AML-193 (cell line): ENCODE measurements around the gene WDR12.
"Not testable (repeated sequence)": the region's sequence is repeated elsewhere in the genome, so short reads cannot be mapped to it uniquely, and the experiment has no call there.

Source experiments
- DNase-seq, 2 experiments: peaks; one replicate each; lab custom pipeline; 2025; lab: John Stamatoyannopoulos, UW

Gene WDR12

GRCh38 chr2:202911512-202912341, at the start of gene WDR12, which contains the start of gene CARF:
TSS of gene WDR12 (minus strand) at chr2:202911673. CDS start at chr2:202911476, 197 bp downstream.
TSS of gene CARF (plus strand) at chr2:202912275. CDS start at chr2:202941903, 29,628 bp downstream.
- DNase-seq: peak; percentile 84 to 88

DNA sequence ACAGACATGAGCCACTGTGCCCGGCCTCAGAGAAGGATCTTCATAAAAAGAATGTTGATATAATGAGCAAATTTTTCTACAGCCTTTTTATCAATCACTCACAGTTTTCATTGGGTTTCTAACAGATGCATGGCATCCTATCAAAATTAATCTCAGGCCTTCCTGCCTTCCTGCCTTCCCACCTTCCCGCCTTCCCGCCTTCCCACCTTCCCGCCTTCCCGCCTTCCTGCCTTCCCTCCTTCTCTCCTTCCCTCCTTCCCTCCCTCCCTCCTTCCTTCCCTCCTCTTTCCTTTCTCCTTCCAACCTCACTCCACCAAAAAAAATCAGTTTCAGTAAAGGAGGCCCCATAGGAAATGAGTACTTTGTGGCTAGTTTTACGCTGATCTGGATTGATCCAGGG, 49.1 kb upstream of the WDR12 start:
- DNase-seq: no peak

- DNase-seq: peak; percentile 89 to 92
Observed at GRCh38 chr2:202950592-202950991, 39.1 kb upstream of the WDR12 start.

DNA sequence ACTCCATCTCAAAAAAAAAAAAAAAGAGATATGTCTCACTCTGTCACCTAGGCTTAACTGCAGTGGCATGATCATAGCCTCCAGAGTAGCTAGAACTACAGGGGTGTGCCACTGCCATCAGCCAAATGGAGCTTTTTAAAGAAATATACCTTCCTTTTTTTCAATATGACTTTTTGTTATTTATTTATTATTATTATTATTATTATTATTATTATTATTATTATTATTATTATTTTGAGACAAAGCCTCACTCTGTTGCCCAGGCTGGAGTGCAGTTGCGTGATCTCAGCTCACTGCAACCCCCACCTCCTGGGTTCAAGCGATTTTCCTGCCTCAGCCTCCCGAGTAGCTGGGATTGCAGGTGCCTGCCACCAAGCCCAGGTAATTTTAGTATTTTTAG, 37.9 kb upstream of the WDR12 start:
- not testable (repeated sequence) for DNase-seq

GRCh38 chr2:202945497-202945896, 34.0 kb upstream of the WDR12 start:
- no peak for DNase-seq

- DNase-seq: no peak
Observed at GRCh38 chr2:202944816-202945215, 33.3 kb upstream of the WDR12 start.

- DNase-seq: no peak
Observed at GRCh38 chr2:202944408-202944807, 32.9 kb upstream of the WDR12 start.

DNA sequence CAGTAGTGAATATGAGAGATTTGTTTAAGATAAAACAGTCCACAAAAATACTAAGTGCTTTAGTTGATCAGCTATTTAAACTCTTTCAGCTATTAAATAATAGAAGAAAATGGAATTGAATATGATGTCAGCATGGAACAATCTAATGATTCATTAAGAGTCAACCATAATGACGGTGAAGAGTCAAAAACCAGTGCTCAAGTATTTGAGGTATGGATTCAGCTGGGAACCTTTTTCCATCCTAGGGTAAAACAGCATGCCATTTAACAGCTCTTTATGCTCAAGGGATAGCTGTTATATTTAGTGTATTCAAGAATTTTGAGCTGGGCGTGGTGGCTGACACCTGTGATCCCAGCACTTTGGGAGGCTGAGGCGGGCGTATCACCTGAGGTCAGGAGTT, 30.3 kb upstream of the WDR12 start:
- DNase-seq: no peak

- no peak for DNase-seq
Observed at GRCh38 chr2:202938960-202939359, 27.5 kb upstream of the WDR12 start.

GRCh38 chr2:202934456-202934855, 23.0 kb upstream of the WDR12 start:
- no peak for DNase-seq

GRCh38 chr2:202933958-202934357, 22.5 kb upstream of the WDR12 start:
- no peak for DNase-seq

DNA sequence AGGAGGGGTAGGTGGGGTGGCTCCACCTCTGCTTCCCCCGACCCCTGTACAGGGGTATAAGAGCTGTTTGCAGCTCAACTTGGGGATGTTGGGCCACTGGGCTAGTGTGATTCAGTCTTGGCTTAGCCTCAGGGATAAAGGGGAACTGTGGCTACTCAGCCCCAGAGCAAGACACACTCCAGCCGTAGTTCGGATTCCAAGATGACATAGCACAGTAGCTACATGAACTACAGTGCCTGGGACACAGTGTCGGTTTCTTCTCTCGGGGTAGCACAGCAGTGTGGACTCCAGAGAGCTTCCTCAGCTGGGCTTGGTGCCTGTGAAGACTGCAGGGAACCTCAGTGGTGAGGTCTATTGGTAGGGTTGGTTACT, 21.7 kb upstream of the WDR12 start:
- no peak for DNase-seq

DNA sequence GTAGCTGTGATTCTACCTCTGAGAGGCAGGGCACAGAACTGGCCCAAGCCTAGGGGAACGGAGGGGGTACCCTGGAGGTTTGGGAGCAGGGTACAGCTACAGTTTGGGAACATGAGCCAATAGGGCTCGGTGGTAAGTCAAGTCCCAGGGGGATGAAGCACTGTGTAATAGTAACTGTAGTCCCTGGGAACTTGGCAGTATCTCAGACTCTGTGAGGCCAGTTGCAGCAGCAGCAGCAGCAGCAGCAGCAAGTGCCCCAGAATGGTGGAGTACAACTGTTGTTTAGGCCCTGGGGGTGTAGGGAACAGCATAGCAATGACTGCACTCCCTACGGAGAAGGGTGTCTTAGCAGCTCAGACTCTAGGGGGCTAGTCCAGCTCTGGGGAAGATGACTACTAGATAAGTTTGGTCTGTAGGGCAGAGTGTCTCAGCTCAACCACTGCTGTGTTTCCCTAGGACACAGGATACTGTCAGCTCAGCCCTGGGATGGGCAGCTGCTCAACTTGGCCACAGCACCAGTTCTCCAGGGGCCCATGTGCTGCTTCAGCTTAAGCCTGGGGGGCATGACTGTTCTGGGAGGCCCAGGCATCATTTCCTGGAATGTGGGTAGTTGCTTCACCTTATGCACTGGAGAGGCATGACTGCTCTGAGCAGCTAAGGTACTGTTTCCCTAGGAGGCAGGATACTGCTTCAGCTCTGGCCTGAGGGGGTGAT, 21.1 kb upstream of the WDR12 start:
- DNase-seq: no peak

- no peak for DNase-seq
Observed at GRCh38 chr2:202918860-202919259, 7.4 kb upstream of the WDR12 start.

GRCh38 chr2:202912342-202913201, 1.1 kb upstream of the WDR12 start:
- not testable (repeated sequence) for DNase-seq

DNA sequence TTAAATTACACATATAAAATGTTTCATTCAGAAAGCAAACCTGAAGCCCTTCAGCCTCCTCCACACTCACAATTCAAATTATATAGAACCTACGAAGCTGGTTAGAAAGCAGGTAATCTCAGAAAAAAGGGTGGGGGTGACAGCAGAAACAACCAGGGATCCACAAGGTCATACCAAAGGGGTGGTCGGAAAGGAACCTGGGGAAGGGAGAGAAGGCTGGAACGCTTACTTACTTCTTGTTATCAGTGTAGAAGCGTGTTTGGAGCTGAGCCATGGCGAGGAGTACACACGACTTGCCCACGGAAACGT, 316 bp downstream of the WDR12 start:
- DNase-seq: no peak

DNA sequence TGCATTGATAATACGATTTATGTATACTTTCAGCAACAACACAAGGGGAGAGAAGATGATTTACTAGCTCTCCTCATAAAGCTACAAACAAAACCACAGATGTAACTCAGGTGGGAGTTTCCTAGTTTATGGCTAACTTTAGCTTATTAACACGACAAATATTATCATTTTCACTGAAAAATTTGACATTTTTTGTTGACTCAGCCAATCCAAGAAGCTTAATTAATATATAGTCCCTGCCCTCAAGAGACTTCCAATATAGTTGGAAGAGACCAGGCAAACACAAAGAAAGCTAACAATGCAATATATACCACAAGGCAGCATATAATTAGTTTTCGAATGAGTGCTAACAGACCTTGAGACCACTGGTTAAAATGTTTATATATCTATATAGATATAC, 775 bp downstream of the WDR12 start:
- no peak for DNase-seq

DNA sequence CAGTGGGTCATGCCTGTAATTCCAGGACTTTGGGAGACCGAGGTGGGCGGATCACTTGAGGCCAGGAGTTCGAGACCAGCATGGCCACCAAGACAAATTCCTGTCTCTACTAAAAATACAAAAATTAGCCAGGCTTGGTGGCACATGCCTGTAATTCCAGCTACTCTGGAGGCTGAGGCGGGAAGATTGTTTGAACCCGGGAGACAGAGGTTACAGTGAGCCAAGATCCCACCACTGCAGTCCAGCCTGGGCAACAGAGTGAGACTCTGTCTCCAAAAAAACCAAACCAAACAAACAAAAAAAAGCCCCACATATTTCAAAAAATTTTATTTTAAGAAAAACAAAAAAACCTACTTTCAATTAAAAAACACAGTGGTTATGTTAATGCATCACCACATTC, 1.2 kb downstream of the WDR12 start:
- DNase-seq: not testable (repeated sequence)

DNA sequence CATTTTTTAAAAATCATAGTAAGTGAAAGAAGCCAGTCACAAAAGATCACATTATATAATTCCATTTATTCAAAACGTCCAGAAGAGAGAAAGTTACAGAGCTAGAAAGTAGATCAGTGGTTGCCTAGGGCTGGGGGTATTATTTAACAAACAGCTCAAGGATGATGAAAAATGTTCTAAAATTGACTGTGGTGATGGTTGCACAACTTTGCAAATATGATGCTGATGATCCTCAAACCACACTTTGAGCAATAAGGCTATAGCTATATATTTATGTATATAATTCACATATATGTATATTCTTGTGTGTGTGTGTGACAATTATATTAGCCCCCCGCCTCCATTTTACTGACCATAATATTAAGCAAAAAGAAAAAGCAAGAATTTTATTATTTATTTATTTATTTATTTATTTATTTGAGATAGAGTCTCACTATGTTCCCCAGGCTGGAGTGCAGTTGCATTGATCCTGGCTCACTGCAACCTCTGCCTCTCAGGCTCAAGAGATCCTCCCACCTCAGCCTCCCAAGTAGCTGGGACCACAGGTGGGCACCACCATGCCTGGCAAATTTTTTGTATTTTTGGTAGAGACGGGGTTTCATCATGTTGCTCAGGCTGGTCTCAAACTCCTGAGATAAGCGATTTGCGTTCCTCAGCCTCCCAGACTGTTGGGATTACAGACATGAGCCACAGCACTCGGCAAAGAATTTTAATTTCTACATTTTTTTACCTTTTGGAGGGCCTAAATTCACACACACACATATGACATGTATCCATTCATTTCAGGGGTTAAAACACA, 1.9 kb downstream of the WDR12 start:
- peak; percentile 59 to 73 for DNase-seq

- DNase-seq: no peak
Observed at GRCh38 chr2:202908186-202908585, 3.3 kb downstream of the WDR12 start.

GRCh38 chr2:202905507-202905906, 6.0 kb downstream of the WDR12 start:
- DNase-seq: not testable (repeated sequence)

GRCh38 chr2:202885190-202885589, 26.3 kb downstream of the WDR12 start:
- DNase-seq: no peak
